ENCODE results near the gene ACP2.

Gene ACP2

DNA sequence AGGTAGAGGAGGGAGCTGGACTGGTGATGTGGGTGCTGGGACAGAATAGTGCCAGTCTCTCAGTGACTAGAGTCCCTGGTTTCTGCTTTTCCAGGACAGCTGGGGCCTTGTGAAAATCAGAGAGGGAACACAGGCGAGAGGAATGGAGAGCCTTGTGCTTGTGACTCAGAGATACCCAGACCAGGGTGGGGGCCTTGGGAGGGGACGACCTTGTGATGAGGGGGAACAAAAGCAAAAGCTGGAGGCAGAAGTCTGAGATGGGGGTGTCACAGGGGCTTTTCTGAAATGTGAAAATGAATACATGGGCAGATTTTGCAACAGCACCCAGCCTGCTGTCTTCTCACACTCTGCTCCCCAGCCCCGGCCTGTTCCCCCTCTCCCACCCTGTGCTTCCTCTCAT lies 5.8 kb upstream of the ACP2 start:
- in situ Hi-C loops (cut with MboI; ENCODE audit: low sequenced_read_pairs, unreplicated experiment) = no loop called here
- no peak for DNase-seq (ENCODE audit: low spot score)

GRCh38 chr11:47253660-47254059 lies 5.0 kb upstream of the ACP2 start:
- in situ Hi-C loops (cut with MboI; ENCODE audit: low sequenced_read_pairs, unreplicated experiment) = no loop called here
- DNase-seq (ENCODE audit: low spot score) = no peak
- TF ChIP-seq, protein P1, sequence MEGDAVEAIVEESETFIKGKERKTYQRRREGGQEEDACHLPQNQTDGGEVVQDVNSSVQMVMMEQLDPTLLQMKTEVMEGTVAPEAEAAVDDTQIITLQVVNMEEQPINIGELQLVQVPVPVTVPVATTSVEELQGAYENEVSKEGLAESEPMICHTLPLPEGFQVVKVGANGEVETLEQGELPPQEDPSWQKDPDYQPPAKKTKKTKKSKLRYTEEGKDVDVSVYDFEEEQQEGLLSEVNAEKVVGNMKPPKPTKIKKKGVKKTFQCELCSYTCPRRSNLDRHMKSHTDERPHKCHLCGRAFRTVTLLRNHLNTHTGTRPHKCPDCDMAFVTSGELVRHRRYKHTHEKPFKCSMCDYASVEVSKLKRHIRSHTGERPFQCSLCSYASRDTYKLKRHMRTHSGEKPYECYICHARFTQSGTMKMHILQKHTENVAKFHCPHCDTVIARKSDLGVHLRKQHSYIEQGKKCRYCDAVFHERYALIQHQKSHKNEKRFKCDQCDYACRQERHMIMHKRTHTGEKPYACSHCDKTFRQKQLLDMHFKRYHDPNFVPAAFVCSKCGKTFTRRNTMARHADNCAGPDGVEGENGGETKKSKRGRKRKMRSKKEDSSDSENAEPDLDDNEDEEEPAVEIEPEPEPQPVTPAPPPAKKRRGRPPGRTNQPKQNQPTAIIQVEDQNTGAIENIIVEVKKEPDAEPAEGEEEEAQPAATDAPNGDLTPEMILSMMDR (IDR thresholded peaks at IDR 0.05; ENCODE audit: borderline replicate concordance, control extremely low read depth, extremely low read depth, insufficient read depth, missing control alignments) = no peak

More for the DNA sequence above, 5.8 kb upstream of the ACP2 start:
- TF ChIP-seq, protein P1 (IDR thresholded peaks at IDR 0.05; ENCODE audit: borderline replicate concordance, control extremely low read depth, extremely low read depth, insufficient read depth, missing control alignments) = no peak

- in situ Hi-C loops (cut with MboI; ENCODE audit: low sequenced_read_pairs, unreplicated experiment) = no loop called here
- DNase-seq (ENCODE audit: low spot score) = no peak
- TF ChIP-seq, protein P1 (IDR thresholded peaks at IDR 0.05; ENCODE audit: borderline replicate concordance, control extremely low read depth, extremely low read depth, insufficient read depth, missing control alignments) = no peak
Measured at GRCh38 chr11:47251751-47252150, 3.1 kb upstream of the ACP2 start.

GRCh38 chr11:47249378-47249715 lies 733 bp upstream of the ACP2 start:
- TF ChIP-seq, protein P1 (IDR thresholded peaks at IDR 0.05; ENCODE audit: borderline replicate concordance, control extremely low read depth, extremely low read depth, insufficient read depth, missing control alignments) = no peak
- DNase-seq (ENCODE audit: low spot score) = no peak
- in situ Hi-C loops (cut with MboI; ENCODE audit: low sequenced_read_pairs, unreplicated experiment) = no loop called here

DNA sequence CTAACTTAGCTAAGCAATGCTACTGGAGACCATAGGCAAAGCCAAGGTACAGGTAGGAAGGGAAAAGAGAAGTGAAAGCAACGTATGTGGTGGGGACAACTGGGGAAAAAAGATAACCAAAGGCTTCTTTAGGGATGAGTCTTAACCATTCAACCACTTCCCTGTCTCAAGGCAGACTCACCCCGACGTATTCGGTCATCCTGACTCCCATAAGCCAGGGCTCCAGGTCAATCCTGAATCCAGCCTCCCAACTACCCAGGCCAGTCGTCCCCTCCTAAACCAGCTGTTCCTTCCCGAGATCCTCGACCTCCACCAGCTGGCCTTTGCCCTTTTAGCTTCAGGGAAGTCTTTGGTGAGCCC lies 330 bp downstream of the ACP2 start:
- in situ Hi-C loops (cut with MboI; ENCODE audit: low sequenced_read_pairs, unreplicated experiment) = no loop called here
- DNase-seq (ENCODE audit: low spot score) = no peak
- TF ChIP-seq, protein P1 (IDR thresholded peaks at IDR 0.05; ENCODE audit: borderline replicate concordance, control extremely low read depth, extremely low read depth, insufficient read depth, missing control alignments) = no peak

DNA sequence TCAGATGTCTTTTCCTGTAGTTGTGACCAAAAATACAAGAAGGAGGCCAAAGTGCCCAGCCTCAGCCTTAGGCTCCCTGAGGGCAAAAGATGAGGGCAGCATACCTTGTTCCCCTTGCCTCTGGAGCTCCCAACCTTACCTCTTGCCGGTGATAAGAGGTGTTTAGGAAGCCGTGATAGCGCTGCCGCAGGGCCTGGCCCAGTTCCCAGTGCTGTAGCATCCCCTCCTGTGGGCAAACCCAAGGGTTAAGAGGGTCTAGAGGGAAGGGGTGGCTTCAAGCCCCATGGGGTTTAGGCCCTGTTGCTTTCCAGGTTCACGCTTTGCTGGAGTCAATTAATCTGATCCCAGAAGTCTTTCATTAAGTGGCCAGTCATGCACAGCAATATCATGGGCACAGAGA lies 1.1 kb downstream of the ACP2 start:
- in situ Hi-C loops (cut with MboI; ENCODE audit: low sequenced_read_pairs, unreplicated experiment) = no loop called here
- no peak for DNase-seq (ENCODE audit: low spot score)
- TF ChIP-seq, protein P1 (IDR thresholded peaks at IDR 0.05; ENCODE audit: borderline replicate concordance, control extremely low read depth, extremely low read depth, insufficient read depth, missing control alignments) = no peak

All from GM13976 (cell line).